ENCODE data around the gene LOXHD1. TPM values are rescaled to one million over a fixed set of nuclear protein-coding genes. Genes with fewer than 3 reads are reported as not detected.

The LOXHD1 gene
- total RNA-seq, 1 donor from 2014 or later: not detected

GRCh38 chr18:46596119-46596518 lies 60.9 kb downstream of the LOXHD1 start:
- no peak overlapping the region for H3K4me3 ChIP-seq
- no peaks in the 10 kb centered on the region for H3K27me3 ChIP-seq
- no peaks in the 10 kb centered on the region for H3K36me3 ChIP-seq
- no peak overlapping the region for H3K27ac ChIP-seq
- no peak for DNase-seq (ENCODE audit: extremely low spot score in 2 of 2)
- intact Hi-C loops (cut with DNase I): no loop called here
- no peaks in the 10 kb centered on the region for H3K9me3 ChIP-seq
- TF ChIP-seq CTCF (IDR thresholded peaks at IDR 0.05) (no peak), POLR2AphosphoS5 (IDR thresholded peaks at IDR 0.05; ENCODE audit: insufficient read depth in 1 of 2, low read depth in 1 of 2) (no peak), POLR2A (IDR thresholded peaks at IDR 0.05) (no peak)
- no peaks in the 10 kb centered on the region for H3K4me1 ChIP-seq

GRCh38 chr18:46591783-46592391 lies 65.1 kb downstream of the LOXHD1 start:
- Histone ChIP-seq H3K36me3 (no peaks in the 10 kb centered on the region), H3K27me3 (no peaks in the 10 kb centered on the region), H3K27ac (no peak overlapping the region), H3K9me3 (no peaks in the 10 kb centered on the region), H3K4me3 (no peak overlapping the region), H3K4me1 (no peaks in the 10 kb centered on the region)
- intact Hi-C loops (cut with DNase I): no loop called here
- TF ChIP-seq POLR2AphosphoS5 (IDR thresholded peaks at IDR 0.05; ENCODE audit: insufficient read depth in 1 of 2, low read depth in 1 of 2) (no peak), POLR2A (IDR thresholded peaks at IDR 0.05) (no peak), CTCF (IDR thresholded peaks at IDR 0.05) (no peak)
- DNase-seq (ENCODE audit: extremely low spot score in 2 of 2): no peak

GRCh38 chr18:46590103-46590502 lies 66.9 kb downstream of the LOXHD1 start:
- no peak for DNase-seq (ENCODE audit: extremely low spot score in 2 of 2)
- H3K36me3 ChIP-seq: no peaks in the 10 kb centered on the region

GRCh38 chr18:46588971-46589660 lies 67.9 kb downstream of the LOXHD1 start:
- Histone ChIP-seq H3K4me1 (no peaks in the 10 kb centered on the region), H3K27ac (no peak overlapping the region), H3K4me3 (no peak overlapping the region), H3K36me3 (no peaks in the 10 kb centered on the region), H3K27me3 (no peaks in the 10 kb centered on the region), H3K9me3 (no peaks in the 10 kb centered on the region)
- TF ChIP-seq CTCF (IDR thresholded peaks at IDR 0.05) (no peak), POLR2A (IDR thresholded peaks at IDR 0.05) (no peak), POLR2AphosphoS5 (IDR thresholded peaks at IDR 0.05; ENCODE audit: insufficient read depth in 1 of 2, low read depth in 1 of 2) (no peak)
- intact Hi-C loops (cut with DNase I): no loop called here
- DNase-seq (ENCODE audit: extremely low spot score in 2 of 2): no peak

More at GRCh38 chr18:46590103-46590502, 66.9 kb downstream of the LOXHD1 start:
- TF ChIP-seq CTCF (IDR thresholded peaks at IDR 0.05) (no peak), POLR2AphosphoS5 (IDR thresholded peaks at IDR 0.05; ENCODE audit: insufficient read depth in 1 of 2, low read depth in 1 of 2) (no peak), POLR2A (IDR thresholded peaks at IDR 0.05) (no peak)
- no peak overlapping the region for H3K27ac ChIP-seq
- H3K27me3 ChIP-seq: no peaks in the 10 kb centered on the region
- no peaks in the 10 kb centered on the region for H3K4me1 ChIP-seq
- no peak overlapping the region for H3K4me3 ChIP-seq
- H3K9me3 ChIP-seq: no peaks in the 10 kb centered on the region
- intact Hi-C loops (cut with DNase I): no loop called here

GRCh38 chr18:46587600-46587999 lies 69.4 kb downstream of the LOXHD1 start:
- Histone ChIP-seq H3K4me3 (no peak overlapping the region), H3K27ac (no peak overlapping the region), H3K27me3 (no peaks in the 10 kb centered on the region), H3K9me3 (no peaks in the 10 kb centered on the region), H3K4me1 (no peaks in the 10 kb centered on the region), H3K36me3 (no peaks in the 10 kb centered on the region)
- intact Hi-C loops (cut with DNase I): no loop called here
- TF ChIP-seq CTCF (IDR thresholded peaks at IDR 0.05) (no peak), POLR2A (IDR thresholded peaks at IDR 0.05) (no peak), POLR2AphosphoS5 (IDR thresholded peaks at IDR 0.05; ENCODE audit: insufficient read depth in 1 of 2, low read depth in 1 of 2) (no peak)
- DNase-seq (ENCODE audit: extremely low spot score in 2 of 2): no peak

All from vagina (tissue), 2 donors.